Loucy (cell line): ENCODE results near the gene NID2.

ENCODE experiments used
- H2AFZ ChIP-seq: fragments of 200-600 bp; sonication (generic); 2 replicates; pipeline ENCODE4 v1.6.0; 2016; ENCODE audit warnings: antibody characterized with exemption, mild to moderate bottlenecking, low read length, moderate library complexity
- H3F3A ChIP-seq: fragments of 200-600 bp; 2 replicates; pipeline ENCODE4 v1.6.0; 2016; ENCODE audit warnings: antibody characterized with exemption, low read depth, mild to moderate bottlenecking
- H3K27me3 ChIP-seq: fragments of 200-600 bp; sonication (generic); 2 replicates; pipeline ENCODE4 v1.6.1; 2014; ENCODE audit warnings: low read length, mild to moderate bottlenecking; ENCODE audit not compliant: insufficient read depth, poor library complexity, severe bottlenecking
- H3K36me3 ChIP-seq: fragments of 200-600 bp; sonication (generic); 2 replicates; pipeline ENCODE4 v1.6.1; 2016; ENCODE audit warnings: low read length; ENCODE audit not compliant: insufficient read depth
- H3K4me1 ChIP-seq: fragments of 200-600 bp; sonication (generic); 2 replicates; pipeline ENCODE4 v1.5.1; 2014; ENCODE audit warnings: low read length, mild to moderate bottlenecking; ENCODE audit not compliant: insufficient read depth, poor library complexity, severe bottlenecking
- H3K4me2 ChIP-seq: fragments of 200-600 bp; sonication (generic); 2 replicates; pipeline ENCODE4 v1.6.0; 2014; ENCODE audit warnings: antibody characterized with exemption, low read length, low read depth, mild to moderate bottlenecking; ENCODE audit not compliant: poor library complexity, severe bottlenecking
- H3K4me3 ChIP-seq: fragments of 200-600 bp; sonication (generic); 2 replicates; pipeline ENCODE4 v1.5.1; 2014; ENCODE audit warnings: low read length, mild to moderate bottlenecking, mixed read lengths; ENCODE audit not compliant: poor library complexity, severe bottlenecking
- H3K79me2 ChIP-seq: fragments of 200-600 bp; sonication (generic); 2 replicates; pipeline ENCODE4 v1.6.1; 2014; ENCODE audit warnings: low read length; ENCODE audit not compliant: insufficient read depth
- H3K9ac ChIP-seq: fragments of 200-600 bp; sonication (generic); 2 replicates; pipeline ENCODE4 v1.6.0; 2014; ENCODE audit warnings: mild to moderate bottlenecking, low read depth, low read length, moderate library complexity; ENCODE audit not compliant: poor library complexity, severe bottlenecking
- H3K9me2 ChIP-seq: fragments of 200-600 bp; sonication (generic); replicated peaks from 2 replicates; pipeline ENCODE4 v1.6.1; 2016; ENCODE audit warnings: low read depth, low read length, mixed read lengths
- H3K9me3 ChIP-seq: fragments of 200-600 bp; sonication (generic); 2 replicates; pipeline ENCODE4 v1.6.1; 2014; ENCODE audit warnings: mild to moderate bottlenecking, antibody characterized with exemption, low read length, low read depth; ENCODE audit not compliant: insufficient read depth
- H4K20me1 ChIP-seq: fragments of 200-600 bp; sonication (generic); 2 replicates; pipeline ENCODE4 v1.6.0; 2014; ENCODE audit warnings: antibody characterized with exemption, low read length, mild to moderate bottlenecking; ENCODE audit not compliant: insufficient read depth, poor library complexity, severe bottlenecking
- CTCF ChIP-seq: fragments of 200-600 bp; sonication (generic); conservative IDR thresholded peaks from 2 replicates; pipeline ENCODE4 v1.5.1; 2014; ENCODE audit warnings: mild to moderate bottlenecking, antibody characterized with exemption, low read length
- EZH2phosphoT487 ChIP-seq: fragments of 200-600 bp; IDR thresholded peaks from 2 replicates; pipeline ENCODE4 v1.6.1; 2018; ENCODE audit warnings: antibody characterized with exemption, mild to moderate bottlenecking, moderate library complexity, borderline replicate concordance

Gene NID2

GRCh38 chr14:52000696-52001095, 68.2 kb downstream of the NID2 start:
- Histone ChIP-seq H3K4me3 (no peak overlapping the region), H3K27me3 (no peaks in the 10 kb centered on the region), H3K36me3 (peaks cover 95% of the 10 kb centered on the region), H3F3A (0 out of 2 replicates have a peak, but pooled peaks cover 2% of the 10 kb centered on the region), H3K4me2 (no peak overlapping the region), H2AFZ (no peak overlapping the region), H3K4me1 (peaks cover 9% of the 10 kb centered on the region), H4K20me1 (peaks cover 32% of the 10 kb centered on the region), H3K9me2 (no peaks in the 10 kb centered on the region), H3K79me2 (peaks cover 35% of the 10 kb centered on the region), H3K9me3 (no peaks in the 10 kb centered on the region), H3K9ac (no peak overlapping the region)
- TF ChIP-seq EZH2phosphoT487: no peak
- TF ChIP-seq CTCF: no peak

- Histone ChIP-seq H3K4me3 (no peak overlapping the region), H3K4me2 (no peak overlapping the region), H3F3A (0 out of 2 replicates have a peak, but pooled peaks cover 5% of the 10 kb centered on the region), H3K9me2 (no peaks in the 10 kb centered on the region), H2AFZ (no peak overlapping the region), H3K36me3 (peaks cover 95% of the 10 kb centered on the region), H3K27me3 (no peaks in the 10 kb centered on the region), H3K79me2 (peaks cover 39% of the 10 kb centered on the region), H3K9me3 (no peaks in the 10 kb centered on the region), H3K4me1 (peaks cover 14% of the 10 kb centered on the region), H4K20me1 (peaks cover 36% of the 10 kb centered on the region), H3K9ac (no peak overlapping the region)
- TF ChIP-seq EZH2phosphoT487: no peak
- TF ChIP-seq CTCF: no peak
These were observed 68.8 kb downstream of the NID2 start for GRCh38 chr14:52000019-52000582.

- TF ChIP-seq EZH2phosphoT487 (no peak), CTCF (no peak)
- Histone ChIP-seq H3K9me2 (no peaks in the 10 kb centered on the region), H3K9ac (no peak overlapping the region), H3K36me3 (peaks cover 94% of the 10 kb centered on the region), H3K79me2 (peaks cover 50% of the 10 kb centered on the region), H3K9me3 (no peaks in the 10 kb centered on the region), H3K27me3 (no peaks in the 10 kb centered on the region), H3K4me3 (no peak overlapping the region), H3F3A (0 out of 2 replicates have a peak, but pooled peaks cover 6% of the 10 kb centered on the region), H3K4me1 (peaks cover 20% of the 10 kb centered on the region), H4K20me1 (peaks cover 41% of the 10 kb centered on the region), H3K4me2 (no peak overlapping the region), H2AFZ (no peak overlapping the region)
These were observed 69.8 kb downstream of the NID2 start for GRCh38 chr14:51999084-51999483.
